ENCODE measurements around the gene KL.

KL gene

GRCh38 chr13:33090755-33091414 is 74.7 kb downstream of the KL start:
- Histone ChIP-seq H3K4me1 (ENCODE audit: insufficient read depth, low read length) (peaks cover 45% of the 10 kb centered on the region), H3K4me3 (ENCODE audit: low read depth in 1 of 2, low read length in 2 of 2) (no peak overlapping the region), H3K27me3 (ENCODE audit: control insufficient read depth in 1 of 2, insufficient read depth in 2 of 2, low read length in 2 of 2) (no peaks in the 10 kb centered on the region), H3K36me3 (ENCODE audit: insufficient read depth, low read length) (no peaks in the 10 kb centered on the region), H3K27ac (ENCODE audit: low read depth, low read length) (peak overlapping the region; percentile 68), H3K9me3 (ENCODE audit: low read length) (no peaks in the 10 kb centered on the region), H3K9ac (ENCODE audit: low read length) (no peak overlapping the region)

- Histone ChIP-seq H3K4me1 (ENCODE audit: insufficient read depth, low read length) (peaks cover 45% of the 10 kb centered on the region), H3K27ac (ENCODE audit: low read depth, low read length) (peak overlapping the region; percentile 68), H3K4me3 (ENCODE audit: low read depth in 1 of 2, low read length in 2 of 2) (no peak overlapping the region), H3K27me3 (ENCODE audit: control insufficient read depth in 1 of 2, insufficient read depth in 2 of 2, low read length in 2 of 2) (no peaks in the 10 kb centered on the region), H3K36me3 (ENCODE audit: insufficient read depth, low read length) (no peaks in the 10 kb centered on the region), H3K9ac (ENCODE audit: low read length) (no peak overlapping the region), H3K9me3 (ENCODE audit: low read length) (no peaks in the 10 kb centered on the region)
Observed at GRCh38 chr13:33091415-33091774, 75.2 kb downstream of the KL start.

- Histone ChIP-seq H3K4me3 (ENCODE audit: low read depth in 1 of 2, low read length in 2 of 2) (no peak overlapping the region), H3K27me3 (ENCODE audit: control insufficient read depth in 1 of 2, insufficient read depth in 2 of 2, low read length in 2 of 2) (no peaks in the 10 kb centered on the region), H3K27ac (ENCODE audit: low read depth, low read length) (peak overlapping the region; percentile 68), H3K9me3 (ENCODE audit: low read length) (no peaks in the 10 kb centered on the region), H3K9ac (ENCODE audit: low read length) (no peak overlapping the region), H3K4me1 (ENCODE audit: insufficient read depth, low read length) (peaks cover 44% of the 10 kb centered on the region), H3K36me3 (ENCODE audit: insufficient read depth, low read length) (no peaks in the 10 kb centered on the region)
Observed at GRCh38 chr13:33092073-33092987, 76.1 kb downstream of the KL start.

GRCh38 chr13:33096886-33097605 is 80.8 kb downstream of the KL start:
- Histone ChIP-seq H3K9me3 (ENCODE audit: low read length) (peaks cover 6% of the 10 kb centered on the region), H3K9ac (ENCODE audit: low read length) (no peak overlapping the region), H3K27ac (ENCODE audit: low read depth, low read length) (no peak overlapping the region), H3K27me3 (ENCODE audit: control insufficient read depth in 1 of 2, insufficient read depth in 2 of 2, low read length in 2 of 2) (no peaks in the 10 kb centered on the region), H3K4me1 (ENCODE audit: insufficient read depth, low read length) (peaks cover 8% of the 10 kb centered on the region), H3K36me3 (ENCODE audit: insufficient read depth, low read length) (no peaks in the 10 kb centered on the region), H3K4me3 (ENCODE audit: low read depth in 1 of 2, low read length in 2 of 2) (no peak overlapping the region)

- H3K9me3 ChIP-seq (ENCODE audit: low read length), result peaks cover 6% of the 10 kb centered on the region
- no peak overlapping the region for H3K9ac ChIP-seq (ENCODE audit: low read length)
- peaks cover 10% of the 10 kb centered on the region for H3K36me3 ChIP-seq (ENCODE audit: insufficient read depth, low read length)
- no peaks in the 10 kb centered on the region for H3K27me3 ChIP-seq (ENCODE audit: control insufficient read depth in 1 of 2, insufficient read depth in 2 of 2, low read length in 2 of 2)
- peaks cover 5% of the 10 kb centered on the region for H3K4me1 ChIP-seq (ENCODE audit: insufficient read depth, low read length)
- H3K4me3 ChIP-seq (ENCODE audit: low read depth in 1 of 2, low read length in 2 of 2), result no peak overlapping the region
- no peak overlapping the region for H3K27ac ChIP-seq (ENCODE audit: low read depth, low read length)
Observed at GRCh38 chr13:33099860-33100259, 83.6 kb downstream of the KL start.

- no peaks in the 10 kb centered on the region for H3K27me3 ChIP-seq (ENCODE audit: control insufficient read depth in 1 of 2, insufficient read depth in 2 of 2, low read length in 2 of 2)
- H3K4me3 ChIP-seq (ENCODE audit: low read depth in 1 of 2, low read length in 2 of 2), result no peak overlapping the region
- H3K4me1 ChIP-seq (ENCODE audit: insufficient read depth, low read length), result peaks cover 11% of the 10 kb centered on the region
- H3K36me3 ChIP-seq (ENCODE audit: insufficient read depth, low read length), result peaks cover 18% of the 10 kb centered on the region
- H3K9me3 ChIP-seq (ENCODE audit: low read length), result peaks cover 6% of the 10 kb centered on the region
- H3K9ac ChIP-seq (ENCODE audit: low read length), result no peak overlapping the region
- no peak overlapping the region for H3K27ac ChIP-seq (ENCODE audit: low read depth, low read length)
Observed at GRCh38 chr13:33100886-33101285, 84.7 kb downstream of the KL start.

- H3K4me1 ChIP-seq (ENCODE audit: insufficient read depth, low read length), result peaks cover 21% of the 10 kb centered on the region
- H3K36me3 ChIP-seq (ENCODE audit: insufficient read depth, low read length), result peaks cover 27% of the 10 kb centered on the region
Observed at GRCh38 chr13:33101835-33102234, 85.6 kb downstream of the KL start.

GRCh38 chr13:33103457-33103856 is 87.2 kb downstream of the KL start:
- H3K4me3 ChIP-seq (ENCODE audit: low read depth in 1 of 2, low read length in 2 of 2), result no peak overlapping the region
- H3K4me1 ChIP-seq (ENCODE audit: insufficient read depth, low read length), result peaks cover 37% of the 10 kb centered on the region
- peaks cover 36% of the 10 kb centered on the region for H3K36me3 ChIP-seq (ENCODE audit: insufficient read depth, low read length)
- H3K9ac ChIP-seq (ENCODE audit: low read length), result no peak overlapping the region
- peaks cover under 1% of the 10 kb centered on the region for H3K9me3 ChIP-seq (ENCODE audit: low read length)
- no peaks in the 10 kb centered on the region for H3K27me3 ChIP-seq (ENCODE audit: control insufficient read depth in 1 of 2, insufficient read depth in 2 of 2, low read length in 2 of 2)
- no peak overlapping the region for H3K27ac ChIP-seq (ENCODE audit: low read depth, low read length)

More at GRCh38 chr13:33101835-33102234, 85.6 kb downstream of the KL start:
- Histone ChIP-seq H3K4me3 (ENCODE audit: low read depth in 1 of 2, low read length in 2 of 2) (no peak overlapping the region), H3K9me3 (ENCODE audit: low read length) (peaks cover 6% of the 10 kb centered on the region), H3K27me3 (ENCODE audit: control insufficient read depth in 1 of 2, insufficient read depth in 2 of 2, low read length in 2 of 2) (no peaks in the 10 kb centered on the region), H3K9ac (ENCODE audit: low read length) (no peak overlapping the region), H3K27ac (ENCODE audit: low read depth, low read length) (no peak overlapping the region)

- H3K9me3 ChIP-seq (ENCODE audit: low read length), result no peaks in the 10 kb centered on the region
- peak overlapping the region; percentile 83 for H3K27ac ChIP-seq (ENCODE audit: low read depth, low read length)
- peaks cover 50% of the 10 kb centered on the region for H3K36me3 ChIP-seq (ENCODE audit: insufficient read depth, low read length)
- peaks cover 57% of the 10 kb centered on the region for H3K4me1 ChIP-seq (ENCODE audit: insufficient read depth, low read length)
- H3K4me3 ChIP-seq (ENCODE audit: low read depth in 1 of 2, low read length in 2 of 2), result no peak overlapping the region
- no peaks in the 10 kb centered on the region for H3K27me3 ChIP-seq (ENCODE audit: control insufficient read depth in 1 of 2, insufficient read depth in 2 of 2, low read length in 2 of 2)
- H3K9ac ChIP-seq (ENCODE audit: low read length), result no peak overlapping the region
Observed at GRCh38 chr13:33105387-33106005, 89.3 kb downstream of the KL start.

- Histone ChIP-seq H3K27ac (ENCODE audit: low read depth, low read length) (peak overlapping the region; percentile 83), H3K36me3 (ENCODE audit: insufficient read depth, low read length) (peaks cover 54% of the 10 kb centered on the region), H3K27me3 (ENCODE audit: control insufficient read depth in 1 of 2, insufficient read depth in 2 of 2, low read length in 2 of 2) (no peaks in the 10 kb centered on the region), H3K9me3 (ENCODE audit: low read length) (no peaks in the 10 kb centered on the region), H3K4me1 (ENCODE audit: insufficient read depth, low read length) (peaks cover 65% of the 10 kb centered on the region), H3K4me3 (ENCODE audit: low read depth in 1 of 2, low read length in 2 of 2) (no peak overlapping the region), H3K9ac (ENCODE audit: low read length) (no peak overlapping the region)
Observed at GRCh38 chr13:33106656-33107360, 90.6 kb downstream of the KL start.

Measured in muscle layer of colon (tissue), 2 donors.